AG04450 (cell line): Measurements from ENCODE around the gene LSAMP. TPM values are rescaled to one million over a fixed set of nuclear protein-coding genes. Genes with fewer than 3 reads are reported as not detected.

Experiments used
- CTCF ChIA-PET: fragments of 300-600, 350-600 bp; formaldehyde crosslinking; extraction: SDS; loops from one replicate; lab custom pipeline; 2022; ENCODE audit warnings: antibody characterized with exemption, inconsistent platforms; lab: Charles Lee
- POLR2A ChIA-PET: fragments of 350-600 bp; formaldehyde crosslinking; extraction: SDS; loops from one replicate; lab custom pipeline; 2021; ENCODE audit warnings: antibody characterized with exemption, inconsistent platforms; lab: Yijun Ruan, JAX
- DNase-seq: peaks from one replicate; pipeline ENCODE4 v3.0.0-alpha.2; 2011; ENCODE audit warnings: low read depth, low spot score
- H3K27ac ChIP-seq: one replicate; pipeline ENCODE4 v1.5.1; 2012; ENCODE audit warnings: low read depth, low read length, control low read depth
- H3K27me3 ChIP-seq: one replicate; pipeline ENCODE4 v1.6.0; 2012; ENCODE audit warnings: low read length; ENCODE audit not compliant: control insufficient read depth, insufficient read depth
- H3K4me3 ChIP-seq: 2 replicates; pipeline ENCODE4 v1.5.1; 2011; ENCODE audit warnings: mild to moderate bottlenecking, low read depth, low read length, control low read depth
- H3K9me3 ChIP-seq: 2 replicates; pipeline ENCODE4 v1.5.1; 2012; ENCODE audit warnings: low read length; ENCODE audit not compliant: control insufficient read depth, insufficient read depth
- CTCF ChIP-seq: IDR thresholded peaks from 2 replicates; pipeline ENCODE4 v1.5.1; 2011; ENCODE audit warnings: low read depth, low read length, control low read depth, inconsistent platforms
- polyA plus RNA-seq: library from polyadenylated mRNA; depleted of rRNA; stranded (reverse); fragments of >200 nt; gene quantifications from 2 replicates; pipeline ENCODE4 v1.2.3, GENCODE V29; 2011

The LSAMP gene
- polyA plus RNA-seq, 1 experiment, result 25.1 TPM

GRCh38 chr3:116276675-116277074 is 168.6 kb downstream of the LSAMP start:
- Histone ChIP-seq H3K9me3 (no peaks in the 10 kb centered on the region), H3K27ac (no peak overlapping the region), H3K27me3 (no peaks in the 10 kb centered on the region), H3K4me3 (no peak overlapping the region)
- TF ChIP-seq CTCF, result no peak
- ChIA-PET CTCF (no interaction called here), POLR2A (no interaction called here)
- DNase-seq, result no peak

GRCh38 chr3:116270056-116270455 is 175.2 kb downstream of the LSAMP start:
- Histone ChIP-seq H3K27ac (no peak overlapping the region), H3K4me3 (no peak overlapping the region), H3K27me3 (no peaks in the 10 kb centered on the region), H3K9me3 (no peaks in the 10 kb centered on the region)
- CTCF ChIA-PET, result no interaction called here
- no peak for TF ChIP-seq CTCF
- POLR2A ChIA-PET, result no interaction called here
- no peak for DNase-seq

- no peak overlapping the region for H3K27ac ChIP-seq
- no peaks in the 10 kb centered on the region for H3K9me3 ChIP-seq
- H3K4me3 ChIP-seq, result no peak overlapping the region
- POLR2A ChIA-PET, result no interaction called here
- CTCF ChIA-PET, result no interaction called here
- no peak for DNase-seq
- no peaks in the 10 kb centered on the region for H3K27me3 ChIP-seq
- TF ChIP-seq CTCF, result no peak
Measured at GRCh38 chr3:116267116-116267515, 178.2 kb downstream of the LSAMP start.

GRCh38 chr3:116265976-116266584 is 179.2 kb downstream of the LSAMP start:
- Histone ChIP-seq H3K27ac (no peak overlapping the region), H3K27me3 (no peaks in the 10 kb centered on the region), H3K4me3 (no peak overlapping the region), H3K9me3 (no peaks in the 10 kb centered on the region)
- CTCF ChIA-PET, result no interaction called here
- POLR2A ChIA-PET, result no interaction called here
- no peak for TF ChIP-seq CTCF
- no peak for DNase-seq

- TF ChIP-seq CTCF, result no peak
- Histone ChIP-seq H3K9me3 (no peaks in the 10 kb centered on the region), H3K4me3 (no peak overlapping the region), H3K27me3 (no peaks in the 10 kb centered on the region), H3K27ac (no peak overlapping the region)
- CTCF ChIA-PET, result no interaction called here
- no peak for DNase-seq
- POLR2A ChIA-PET, result no interaction called here
Measured at GRCh38 chr3:116265320-116265695, 180.0 kb downstream of the LSAMP start.
